Hindlimb muscle (tissue), 1 donor: ENCODE data around the gene WNK1. TPM values are rescaled to one million over a fixed set of nuclear protein-coding genes. Genes with fewer than 3 reads are reported as not detected.
"Not testable (repeated sequence)": the region's sequence is repeated elsewhere in the genome, so short reads cannot be mapped to it uniquely, and the experiment has no call there.

Experiments
- DNase-seq: peaks from one replicate; pipeline ENCODE4 v3.0.0-alpha.2; 2013
- polyA plus RNA-seq: library from polyadenylated mRNA; unstranded; fragments of 120-200 nt; gene quantifications from one replicate; pipeline ENCODE4 v1.2.1, GENCODE V29; 2013; ENCODE audit not compliant: insufficient read length

WNK1 gene
- polyA plus RNA-seq, 1 donor = 61.4 TPM

GRCh38 chr12:779745-780734 lies 27.7 kb downstream of the WNK1 start:
- no peak for DNase-seq

- DNase-seq = no peak
Measured at GRCh38 chr12:780750-781379, 28.5 kb downstream of the WNK1 start.

- no peak for DNase-seq
Measured at GRCh38 chr12:785706-786105, 33.3 kb downstream of the WNK1 start.

GRCh38 chr12:788288-788687 lies 35.9 kb downstream of the WNK1 start:
- no peak for DNase-seq

- DNase-seq = not testable (repeated sequence)
Measured at GRCh38 chr12:788762-789161, 36.4 kb downstream of the WNK1 start.

GRCh38 chr12:789852-790563 lies 37.6 kb downstream of the WNK1 start:
- no peak for DNase-seq

- no peak for DNase-seq
Measured at GRCh38 chr12:790608-791007, 38.2 kb downstream of the WNK1 start.

GRCh38 chr12:793037-793436 lies 40.7 kb downstream of the WNK1 start:
- DNase-seq = no peak

GRCh38 chr12:793711-794110 lies 41.3 kb downstream of the WNK1 start:
- no peak for DNase-seq

GRCh38 chr12:795305-795704 lies 42.9 kb downstream of the WNK1 start:
- no peak for DNase-seq

- DNase-seq = no peak
Measured at GRCh38 chr12:800401-800800, 48.0 kb downstream of the WNK1 start.

GRCh38 chr12:802242-803120 lies 50.1 kb downstream of the WNK1 start:
- DNase-seq = no peak

GRCh38 chr12:805022-805632 lies 52.7 kb downstream of the WNK1 start:
- no peak for DNase-seq

- DNase-seq = no peak
Measured at GRCh38 chr12:806200-806791, 53.9 kb downstream of the WNK1 start.

- DNase-seq = no peak
Measured at GRCh38 chr12:807041-807735, 54.8 kb downstream of the WNK1 start.

- no peak for DNase-seq
Measured at GRCh38 chr12:810116-810515, 57.7 kb downstream of the WNK1 start.

- DNase-seq = no peak
Measured at GRCh38 chr12:810671-811415, 58.5 kb downstream of the WNK1 start.

- no peak for DNase-seq
Measured at GRCh38 chr12:812950-813349, 60.6 kb downstream of the WNK1 start.

GRCh38 chr12:817456-817855 lies 65.1 kb downstream of the WNK1 start:
- not testable (repeated sequence) for DNase-seq
